Measurements from ENCODE around the gene TAF12. TPM values are rescaled to one million over a fixed set of nuclear protein-coding genes. Genes with fewer than 3 reads are reported as not detected.
A peak's percentile ranks its signal among the peaks of the same experiment; 100 is the strongest.
"Not testable (repeated sequence)": the region's sequence is repeated elsewhere in the genome, so short reads cannot be mapped to it uniquely, and the experiment has no call there.

Gene TAF12
- total RNA-seq, 1 experiment from 2014 or later: 15.4 TPM

GRCh38 chr1:28644494-28644893, 1.6 kb upstream of the TAF12 start:
- DNase-seq (ENCODE audit: low spot score): no peak

- peak; percentile 5 for DNase-seq (ENCODE audit: low spot score)
Measured at GRCh38 chr1:28642056-28642846, 616 bp downstream of the TAF12 start.

GRCh38 chr1:28640766-28641165, 2.1 kb downstream of the TAF12 start:
- peak; percentile 3 for DNase-seq (ENCODE audit: low spot score)

- no peak for DNase-seq (ENCODE audit: low spot score)
Measured at GRCh38 chr1:28632560-28632959, 10.3 kb downstream of the TAF12 start.

GRCh38 chr1:28631713-28632112, 11.2 kb downstream of the TAF12 start:
- no peak for DNase-seq (ENCODE audit: low spot score)

- no peak for DNase-seq (ENCODE audit: low spot score)
Measured at GRCh38 chr1:28613175-28613574, 29.7 kb downstream of the TAF12 start.

- no peak for DNase-seq (ENCODE audit: low spot score)
Measured at GRCh38 chr1:28606771-28607170, 36.1 kb downstream of the TAF12 start.

- DNase-seq (ENCODE audit: low spot score): no peak
Measured at GRCh38 chr1:28604962-28605361, 37.9 kb downstream of the TAF12 start.

GRCh38 chr1:28604411-28604810, 38.5 kb downstream of the TAF12 start:
- no peak for DNase-seq (ENCODE audit: low spot score)

GRCh38 chr1:28602536-28603439, 40.1 kb downstream of the TAF12 start:
- DNase-seq (ENCODE audit: low spot score): peak; percentile 55

- peak; percentile 91 for DNase-seq (ENCODE audit: low spot score)
Measured at GRCh38 chr1:28601696-28602095, 41.2 kb downstream of the TAF12 start.

GRCh38 chr1:28596276-28596675, 46.6 kb downstream of the TAF12 start:
- DNase-seq (ENCODE audit: low spot score): not testable (repeated sequence)

GRCh38 chr1:28595412-28596191, 47.3 kb downstream of the TAF12 start:
- DNase-seq (ENCODE audit: low spot score): no peak

GRCh38 chr1:28594686-28595411, 48.0 kb downstream of the TAF12 start:
- peak; percentile 81 for DNase-seq (ENCODE audit: low spot score)

- not testable (repeated sequence) for DNase-seq (ENCODE audit: low spot score)
Measured at GRCh38 chr1:28593988-28594356, 48.9 kb downstream of the TAF12 start.

GRCh38 chr1:28592321-28593071, 50.4 kb downstream of the TAF12 start:
- DNase-seq (ENCODE audit: low spot score): no peak

GRCh38 chr1:28591708-28592320, 51.1 kb downstream of the TAF12 start, which contains the start of gene RAB42:
Gene RAB42, plus strand, starts transcription at chr1:28592265. Its CDS starts 247 bp downstream, at chr1:28592512.
- DNase-seq (ENCODE audit: low spot score): no peak

GRCh38 chr1:28586585-28587391, 56.1 kb downstream of the TAF12 start:
- not testable (repeated sequence) for DNase-seq (ENCODE audit: low spot score)

- no peak for DNase-seq (ENCODE audit: low spot score)
Measured at GRCh38 chr1:28582248-28582615, 60.6 kb downstream of the TAF12 start.

All from A172 (cell line).